Measurements from ENCODE around the gene ANKRD33B.
"Not testable (repeated sequence)": the region's sequence is repeated elsewhere in the genome, so short reads cannot be mapped to it uniquely, and the experiment has no call there.

Gene ANKRD33B

DNA sequence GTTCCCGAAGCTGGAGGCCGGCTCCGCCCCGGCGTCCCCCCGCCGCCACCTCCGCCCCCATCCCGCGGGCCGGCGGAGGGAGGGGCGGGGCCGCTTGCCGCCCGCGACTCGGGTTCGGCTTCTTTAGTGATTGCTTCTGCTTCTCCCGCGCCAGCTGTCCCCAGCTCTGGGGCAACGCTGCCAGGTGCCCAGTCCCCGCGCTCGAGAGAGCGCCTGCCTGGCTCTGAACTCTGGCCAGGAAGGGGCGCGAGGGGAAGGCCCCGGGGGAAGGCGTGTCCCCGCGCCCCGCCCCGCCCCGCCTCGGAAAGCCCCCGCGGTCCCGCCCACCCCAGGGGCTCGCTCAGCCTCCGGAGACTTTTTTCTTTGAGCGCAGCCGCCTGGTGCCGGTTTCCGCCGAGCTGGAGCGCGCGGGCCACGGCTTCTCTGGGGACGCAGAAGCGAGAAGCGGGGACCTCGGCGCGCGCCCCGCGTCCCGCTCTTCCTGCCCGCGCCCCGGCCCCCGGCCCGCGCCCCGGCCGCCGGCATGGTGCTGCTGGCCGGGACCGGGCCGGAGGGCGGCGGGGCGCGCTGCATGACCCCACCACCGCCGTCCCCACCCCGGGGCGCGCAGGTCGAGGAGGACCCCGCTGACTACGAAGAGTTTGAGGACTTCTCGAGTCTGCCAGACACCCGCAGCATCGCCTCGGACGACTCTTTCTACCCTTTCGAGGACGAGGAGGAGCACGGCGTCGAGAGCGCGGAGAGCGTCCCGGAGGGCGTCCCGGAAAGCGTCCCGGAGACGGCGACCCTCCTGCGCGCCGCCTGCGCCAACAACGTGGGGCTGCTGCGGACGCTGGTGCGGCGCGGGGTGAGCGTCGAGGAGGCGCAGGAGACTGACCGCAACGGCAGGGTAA is at the start of gene ANKRD33B:
TSS of gene ANKRD33B (plus strand) at position 126 of the 893 bp plus-strand sequence. CDS start at position 524, 398 bp downstream.
- Mint-ChIP-seq H3K27ac (no peak within 1 kb of the TSS), H3K4me1 (ENCODE audit: low read depth) (peaks cover 16% of the 10 kb centered on the region), H3K36me3 (no peaks in the 10 kb centered on the region), H3K27me3 (peaks cover 4% of the 10 kb centered on the region), H3K4me3 (peak within 1 kb of the TSS; percentile 89), H3K9me3 (ENCODE audit: low read depth) (no peaks in the 10 kb centered on the region)

- not testable (repeated sequence) for H3K9me3 Mint-ChIP-seq (ENCODE audit: low read depth); H3K27me3 Mint-ChIP-seq; H3K27ac Mint-ChIP-seq; H3K4me3 Mint-ChIP-seq; H3K4me1 Mint-ChIP-seq (ENCODE audit: low read depth); H3K36me3 Mint-ChIP-seq
These were observed 49.3 kb upstream of the ANKRD33B start for GRCh38 chr5:10514572-10514971.

- Mint-ChIP-seq H3K4me3 (no peak overlapping the region), H3K4me1 (ENCODE audit: low read depth) (no peaks in the 10 kb centered on the region), H3K9me3 (ENCODE audit: low read depth) (no peaks in the 10 kb centered on the region), H3K27me3 (no peaks in the 10 kb centered on the region), H3K27ac (no peak overlapping the region), H3K36me3 (no peaks in the 10 kb centered on the region)
These were observed 48.4 kb upstream of the ANKRD33B start for GRCh38 chr5:10515492-10515891.

- Mint-ChIP-seq H3K36me3 (peaks cover 2% of the 10 kb centered on the region), H3K9me3 (ENCODE audit: low read depth) (peaks cover 6% of the 10 kb centered on the region), H3K27ac (no peak overlapping the region), H3K4me3 (no peak overlapping the region), H3K27me3 (peaks cover 1% of the 10 kb centered on the region), H3K4me1 (ENCODE audit: low read depth) (no peaks in the 10 kb centered on the region)
These were observed 45.5 kb upstream of the ANKRD33B start for GRCh38 chr5:10518347-10518746.

GRCh38 chr5:10519729-10520128 is 44.1 kb upstream of the ANKRD33B start:
- no peak overlapping the region for H3K27ac Mint-ChIP-seq
- peaks cover 6% of the 10 kb centered on the region for H3K9me3 Mint-ChIP-seq (ENCODE audit: low read depth)
- peaks cover 2% of the 10 kb centered on the region for H3K36me3 Mint-ChIP-seq
- no peaks in the 10 kb centered on the region for H3K4me1 Mint-ChIP-seq (ENCODE audit: low read depth)
- H3K27me3 Mint-ChIP-seq = peaks cover 1% of the 10 kb centered on the region
- no peak overlapping the region for H3K4me3 Mint-ChIP-seq

- peaks cover 6% of the 10 kb centered on the region for H3K9me3 Mint-ChIP-seq (ENCODE audit: low read depth)
- H3K36me3 Mint-ChIP-seq = peaks cover 2% of the 10 kb centered on the region
- H3K27me3 Mint-ChIP-seq = peaks cover 1% of the 10 kb centered on the region
- no peak overlapping the region for H3K4me3 Mint-ChIP-seq
- H3K4me1 Mint-ChIP-seq (ENCODE audit: low read depth) = no peaks in the 10 kb centered on the region
- no peak overlapping the region for H3K27ac Mint-ChIP-seq
These were observed 43.2 kb upstream of the ANKRD33B start for GRCh38 chr5:10520706-10521105.

DNA sequence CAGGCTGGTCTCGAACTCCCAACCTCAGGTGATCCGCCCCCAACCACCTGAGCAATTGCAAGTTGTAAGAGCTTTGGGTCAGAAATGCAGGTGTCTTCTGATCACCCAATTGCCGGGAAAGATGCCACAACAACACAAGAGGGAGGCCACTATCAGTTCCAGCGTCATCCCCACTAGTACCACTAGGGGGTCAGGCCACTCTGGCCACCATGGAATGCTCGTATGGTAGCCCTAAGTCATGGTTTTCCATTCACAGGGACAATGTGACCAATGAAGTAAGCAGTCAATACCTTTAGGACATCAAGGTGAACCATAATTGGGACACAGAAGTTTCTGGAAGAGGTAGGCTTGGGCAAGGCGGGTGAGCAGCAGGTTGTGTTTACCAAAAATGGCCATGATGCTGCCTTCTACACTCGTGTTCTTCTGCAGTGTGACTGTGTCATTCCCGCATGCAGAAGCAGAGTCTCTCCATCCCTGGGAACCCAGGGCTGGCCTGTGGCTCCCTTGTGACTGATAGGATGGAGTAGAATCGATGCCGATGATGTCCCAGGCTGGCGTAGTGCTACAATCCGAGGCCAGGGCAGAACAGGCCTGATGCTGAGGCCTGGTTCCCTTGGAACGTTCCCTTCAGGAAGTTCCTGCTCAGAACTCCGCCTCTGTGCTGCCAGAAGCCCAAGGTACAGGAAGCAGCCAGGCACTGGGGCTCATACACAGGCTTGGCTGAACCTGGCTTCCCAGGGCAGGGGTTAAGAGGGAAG is 42.2 kb upstream of the ANKRD33B start:
- H3K4me1 Mint-ChIP-seq (ENCODE audit: low read depth) = no peaks in the 10 kb centered on the region
- no peak overlapping the region for H3K27ac Mint-ChIP-seq
- H3K9me3 Mint-ChIP-seq (ENCODE audit: low read depth) = peaks cover 6% of the 10 kb centered on the region
- peaks cover 2% of the 10 kb centered on the region for H3K36me3 Mint-ChIP-seq
- no peak overlapping the region for H3K4me3 Mint-ChIP-seq
- peaks cover 1% of the 10 kb centered on the region for H3K27me3 Mint-ChIP-seq

DNA sequence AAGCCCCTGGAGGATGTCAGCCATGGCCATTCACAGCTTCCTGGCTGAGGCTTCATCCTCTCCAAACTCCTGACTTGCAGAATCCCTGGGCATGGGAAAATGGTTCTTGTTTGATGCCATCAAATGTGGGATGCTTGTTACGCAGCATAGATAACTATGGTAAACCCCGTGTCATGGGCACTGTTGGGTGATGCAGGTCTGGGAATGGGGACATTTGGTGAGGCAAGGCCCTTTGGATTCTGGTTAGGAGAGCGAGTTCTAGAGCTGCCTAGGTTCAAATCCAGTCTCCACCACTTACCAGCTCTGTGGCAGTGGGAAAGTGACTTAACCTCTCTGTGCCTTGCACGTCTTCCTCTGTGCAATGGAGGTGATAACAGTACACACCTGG is 41.7 kb upstream of the ANKRD33B start:
- Mint-ChIP-seq H3K27ac (no peak overlapping the region), H3K36me3 (peaks cover 2% of the 10 kb centered on the region), H3K4me3 (no peak overlapping the region), H3K27me3 (peaks cover 1% of the 10 kb centered on the region), H3K4me1 (ENCODE audit: low read depth) (no peaks in the 10 kb centered on the region), H3K9me3 (ENCODE audit: low read depth) (peaks cover 6% of the 10 kb centered on the region)

- H3K36me3 Mint-ChIP-seq = peaks cover 2% of the 10 kb centered on the region
- H3K27me3 Mint-ChIP-seq = peaks cover 1% of the 10 kb centered on the region
- H3K4me3 Mint-ChIP-seq = no peak overlapping the region
- no peaks in the 10 kb centered on the region for H3K4me1 Mint-ChIP-seq (ENCODE audit: low read depth)
- peaks cover 6% of the 10 kb centered on the region for H3K9me3 Mint-ChIP-seq (ENCODE audit: low read depth)
- no peak overlapping the region for H3K27ac Mint-ChIP-seq
These were observed 39.3 kb upstream of the ANKRD33B start for GRCh38 chr5:10524376-10525123.

- Mint-ChIP-seq H3K36me3 (peaks cover 2% of the 10 kb centered on the region), H3K27me3 (peaks cover 1% of the 10 kb centered on the region), H3K9me3 (ENCODE audit: low read depth) (peaks cover 6% of the 10 kb centered on the region), H3K4me3 (no peak overlapping the region), H3K27ac (no peak overlapping the region), H3K4me1 (ENCODE audit: low read depth) (no peaks in the 10 kb centered on the region)
These were observed 38.8 kb upstream of the ANKRD33B start for GRCh38 chr5:10525124-10525495.

DNA sequence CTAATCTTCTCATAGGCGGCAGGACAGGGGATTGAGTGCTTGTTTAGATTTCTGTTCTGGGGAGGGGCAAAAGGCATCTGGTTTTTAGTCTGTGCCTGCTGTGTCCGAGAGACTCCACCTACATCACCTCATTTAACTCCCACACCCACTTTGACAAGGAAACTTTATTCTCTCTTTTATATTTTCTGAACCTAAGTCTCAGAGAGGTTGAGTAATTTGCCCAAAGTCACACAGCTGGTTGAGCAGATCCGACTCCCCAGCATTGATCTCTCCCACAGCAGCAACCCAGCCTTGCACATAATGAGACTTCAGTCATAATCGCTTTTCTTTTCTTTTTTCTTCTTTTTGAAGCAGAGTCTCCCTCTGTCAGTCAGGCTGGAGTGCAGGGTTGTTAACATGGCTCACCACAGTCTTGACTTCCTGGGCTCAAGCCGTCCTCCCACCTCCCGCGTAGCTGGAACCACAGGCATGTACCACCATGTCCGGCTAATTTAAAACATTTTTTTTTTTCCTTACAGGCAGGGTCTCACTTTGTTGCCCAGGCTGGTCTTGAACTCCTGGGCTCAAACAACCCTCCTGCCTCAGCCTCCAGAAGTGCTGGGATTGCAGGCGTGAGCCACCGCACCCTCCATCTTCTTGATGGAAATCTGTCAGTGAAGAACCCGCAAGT is 36.5 kb upstream of the ANKRD33B start:
- Mint-ChIP-seq H3K4me3 (no peak overlapping the region), H3K9me3 (ENCODE audit: low read depth) (peaks cover 6% of the 10 kb centered on the region), H3K27ac (no peak overlapping the region), H3K4me1 (ENCODE audit: low read depth) (no peaks in the 10 kb centered on the region), H3K27me3 (peaks cover 3% of the 10 kb centered on the region), H3K36me3 (peaks cover 2% of the 10 kb centered on the region)

- H3K4me1 Mint-ChIP-seq (ENCODE audit: low read depth) = peaks cover 2% of the 10 kb centered on the region
- H3K36me3 Mint-ChIP-seq = no peaks in the 10 kb centered on the region
- no peak overlapping the region for H3K27ac Mint-ChIP-seq
- H3K4me3 Mint-ChIP-seq = no peak overlapping the region
- H3K9me3 Mint-ChIP-seq (ENCODE audit: low read depth) = peaks cover under 1% of the 10 kb centered on the region
- peaks cover 4% of the 10 kb centered on the region for H3K27me3 Mint-ChIP-seq
These were observed 35.6 kb upstream of the ANKRD33B start for GRCh38 chr5:10528056-10528816.

DNA sequence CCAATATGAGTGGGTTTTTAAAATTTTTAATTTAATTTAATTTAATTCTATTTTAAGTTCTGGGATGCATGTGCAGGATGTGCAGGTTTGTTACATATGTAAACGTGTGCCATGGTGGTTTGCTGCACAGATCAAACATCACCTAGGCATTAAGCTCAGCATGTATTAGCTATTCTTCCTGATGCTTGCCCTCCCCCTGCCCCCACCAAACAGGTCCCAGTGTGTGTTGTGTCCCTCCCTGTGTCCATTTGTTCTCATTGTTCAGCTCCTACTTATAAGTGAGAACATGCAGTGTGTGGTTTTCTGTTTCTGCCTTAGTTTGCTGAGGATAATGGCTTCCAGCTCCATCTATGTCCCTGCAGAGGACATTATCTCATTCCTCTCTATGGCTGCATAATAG is 35.0 kb upstream of the ANKRD33B start:
- Mint-ChIP-seq H3K36me3 (no peaks in the 10 kb centered on the region), H3K27ac (no peak overlapping the region), H3K9me3 (ENCODE audit: low read depth) (no peaks in the 10 kb centered on the region), H3K27me3 (peaks cover 4% of the 10 kb centered on the region), H3K4me1 (ENCODE audit: low read depth) (peaks cover 2% of the 10 kb centered on the region), H3K4me3 (no peak overlapping the region)
